Thyroid gland (tissue), 4 donors: ENCODE measurements around the gene IRF2. TPM values are rescaled to one million over a fixed set of nuclear protein-coding genes. Genes with fewer than 3 reads are reported as not detected.
A peak's percentile ranks its signal among the peaks of the same experiment; 100 is the strongest.

Experiments
- DNase-seq, 2 donors: peaks; one replicate each; pipeline ENCODE4 v3.0.0-alpha.2; 2019
- H3K27ac ChIP-seq, 3 donors: fragments of 200-600 bp; sonication (generic); 1 replicate in 2 of 3; 2 replicates in 1 of 3; pipeline ENCODE4 v1.5.1; 2016 to 2019; ENCODE audit warnings: mild to moderate bottlenecking in 1 of 3, moderate library complexity in 1 of 3
- H3K27me3 ChIP-seq: fragments of 200-600 bp; sonication (generic); one replicate; pipeline ENCODE4 v1.5.1; 2019
- H3K36me3 ChIP-seq, 2 donors: fragments of 200-600 bp; sonication (generic); one replicate each; pipeline ENCODE4 v1.5.1; 2016 to 2019
- H3K4me1 ChIP-seq, 2 donors: fragments of 200-600 bp; sonication (generic); one replicate each; pipeline ENCODE4 v1.5.1; 2017 to 2019
- H3K4me3 ChIP-seq, 3 donors: fragments of 200-600 bp; sonication (generic); replicated peaks in 1 of 3; 1 replicate in 2 of 3; 2 replicates in 1 of 3; pipeline ENCODE4 v1.5.1; 2016; ENCODE audit warnings: mild to moderate bottlenecking in 1 of 3
- H3K9me3 ChIP-seq: fragments of 200-600 bp; sonication (generic); one replicate; pipeline ENCODE4 v1.5.1; 2017
- POLR2A ChIP-seq, 2 donors: fragments of 450-650 bp; IDR thresholded peaks; one replicate each; pipeline ENCODE4 v1.6.1; 2017; ENCODE audit warnings: antibody characterized with exemption in 2 of 2, mild to moderate bottlenecking in 2 of 2, moderate library complexity in 1 of 2
- WGBS, 2 donors: methylation state at CpG; one replicate each; pipeline ENCODE4 v1.1.5; 2017; 5-methylcytosine and 5-hydroxymethylcytosine counted together
- intact Hi-C: fragments of 100-400 bp; cut with DNase I; formaldehyde crosslinking; loops from one replicate; pipeline ENCODE4 v1.15.1; 2023
- total RNA-seq, 4 donors: library from RNA; depleted of rRNA; stranded (reverse); fragments of >200 nt; gene quantifications; one replicate each; pipeline ENCODE4 v1.2.3, GENCODE V29; 2016
- TF ChIP-seq, protein P1 (sequence below), 6 experiments: fragments of 200-600 bp in 3 of 6; fragments of 450-650 bp in 3 of 6; sonication (generic) in 3 of 6; IDR thresholded peaks; one replicate each; pipeline ENCODE4 v1.5.1; 2016 to 2019; ENCODE audit warnings: antibody characterized with exemption in 6 of 6, mild to moderate bottlenecking in 2 of 6, inconsistent platforms in 1 of 6, moderate library complexity in 1 of 6

IRF2 gene
- total RNA-seq, 4 donors from 2014 or later, result 24.7 to 39.8 (median 34.5) TPM

DNA sequence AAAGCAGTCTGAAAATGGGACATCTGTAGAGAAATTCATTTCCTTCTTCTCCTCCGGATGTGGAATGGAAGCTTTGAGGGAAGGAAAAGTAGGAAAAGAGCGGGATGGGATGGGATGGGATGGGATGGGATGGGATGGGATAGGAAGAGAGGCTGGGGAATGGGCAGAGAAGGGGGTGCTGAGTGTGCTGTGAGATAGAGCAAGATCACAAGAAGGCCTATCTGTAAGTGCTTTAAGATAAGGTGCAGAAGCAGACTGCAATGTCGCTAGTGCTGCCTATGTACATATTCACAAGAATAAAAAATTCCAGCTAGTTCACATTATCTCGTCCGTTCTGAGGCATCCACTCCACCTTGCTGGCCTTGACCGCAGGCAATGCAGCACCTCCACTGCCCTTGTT, 86.2 kb downstream of the IRF2 start:
- 90% methylated on average over 6 of the region's 6 CpGs for WGBS, 2 donors
- no peak overlapping the region for H3K4me3 ChIP-seq
- H3K27me3 ChIP-seq, result no peaks in the 10 kb centered on the region
- no peak overlapping the region for H3K27ac ChIP-seq
- H3K4me1 ChIP-seq, result peaks cover 20 to 22% of the 10 kb centered on the region in 2 donors
- intact Hi-C loops, result no loop called here
- TF ChIP-seq, protein P1, sequence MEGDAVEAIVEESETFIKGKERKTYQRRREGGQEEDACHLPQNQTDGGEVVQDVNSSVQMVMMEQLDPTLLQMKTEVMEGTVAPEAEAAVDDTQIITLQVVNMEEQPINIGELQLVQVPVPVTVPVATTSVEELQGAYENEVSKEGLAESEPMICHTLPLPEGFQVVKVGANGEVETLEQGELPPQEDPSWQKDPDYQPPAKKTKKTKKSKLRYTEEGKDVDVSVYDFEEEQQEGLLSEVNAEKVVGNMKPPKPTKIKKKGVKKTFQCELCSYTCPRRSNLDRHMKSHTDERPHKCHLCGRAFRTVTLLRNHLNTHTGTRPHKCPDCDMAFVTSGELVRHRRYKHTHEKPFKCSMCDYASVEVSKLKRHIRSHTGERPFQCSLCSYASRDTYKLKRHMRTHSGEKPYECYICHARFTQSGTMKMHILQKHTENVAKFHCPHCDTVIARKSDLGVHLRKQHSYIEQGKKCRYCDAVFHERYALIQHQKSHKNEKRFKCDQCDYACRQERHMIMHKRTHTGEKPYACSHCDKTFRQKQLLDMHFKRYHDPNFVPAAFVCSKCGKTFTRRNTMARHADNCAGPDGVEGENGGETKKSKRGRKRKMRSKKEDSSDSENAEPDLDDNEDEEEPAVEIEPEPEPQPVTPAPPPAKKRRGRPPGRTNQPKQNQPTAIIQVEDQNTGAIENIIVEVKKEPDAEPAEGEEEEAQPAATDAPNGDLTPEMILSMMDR (IDR thresholded peaks at IDR 0.05), result no peak
- TF ChIP-seq POLR2A (IDR thresholded peaks at IDR 0.05), result no peak
- H3K9me3 ChIP-seq, result no peaks in the 10 kb centered on the region
- peaks cover 12 to 27% of the 10 kb centered on the region in 2 donors for H3K36me3 ChIP-seq
- DNase-seq, result no peak

DNA sequence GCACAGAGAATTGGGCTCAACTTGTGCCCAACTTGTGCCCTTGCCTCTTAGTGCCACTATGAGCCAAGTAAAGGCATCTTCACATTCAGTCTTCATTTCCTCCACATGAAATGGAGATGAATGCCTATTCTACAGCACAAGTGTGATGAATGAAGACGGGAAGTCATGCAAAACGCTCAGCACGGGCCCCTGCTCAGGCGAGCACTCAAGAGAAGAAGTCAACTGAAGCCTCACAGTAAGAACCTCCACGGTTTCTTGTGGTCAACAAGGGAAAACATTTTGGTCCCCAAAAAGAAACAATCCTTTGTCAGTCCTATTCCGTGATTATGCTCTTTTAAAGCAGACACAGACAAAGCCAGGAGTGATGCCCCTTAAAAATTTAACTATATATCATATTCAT, 87.0 kb downstream of the IRF2 start:
- peak in 1 of 2 donors; percentile 28 for DNase-seq
- no peaks in the 10 kb centered on the region for H3K27me3 ChIP-seq
- no peak overlapping the region for H3K27ac ChIP-seq
- 48 to 61% methylated on average over 6 of the region's 6 CpGs for WGBS, 2 donors
- intact Hi-C loops, result no loop called here
- H3K9me3 ChIP-seq, result no peaks in the 10 kb centered on the region
- TF ChIP-seq POLR2A (IDR thresholded peaks at IDR 0.05), result no peak
- no peak overlapping the region for H3K4me3 ChIP-seq
- peaks cover 22 to 28% of the 10 kb centered on the region in 2 donors for H3K4me1 ChIP-seq
- peaks cover 12 to 23% of the 10 kb centered on the region in 2 donors for H3K36me3 ChIP-seq

DNA sequence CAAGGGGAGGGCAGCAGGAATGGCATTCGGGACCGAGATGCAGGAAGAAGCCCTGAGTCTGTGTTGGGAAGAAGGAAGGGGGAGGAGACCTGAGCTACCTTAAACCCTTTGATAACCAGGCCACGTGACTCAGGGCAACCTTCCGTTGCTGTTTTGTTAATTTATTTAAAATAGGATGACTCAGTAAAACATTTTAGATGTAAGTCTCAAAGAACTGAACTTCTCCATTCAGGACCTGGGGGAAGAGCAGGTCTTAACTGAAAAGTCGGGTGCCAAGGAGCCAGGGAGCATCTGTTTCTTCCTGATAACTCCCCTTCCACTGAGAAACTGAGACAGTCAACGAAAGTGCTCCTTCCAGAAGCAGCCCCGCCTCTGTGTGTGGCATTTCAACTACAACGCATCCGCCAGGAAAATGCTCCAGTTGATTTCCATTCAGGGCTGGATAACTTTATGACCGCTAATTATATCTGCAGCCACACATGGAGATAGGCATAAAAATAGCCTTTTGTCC, 88.0 kb downstream of the IRF2 start:
- no peak overlapping the region for H3K4me3 ChIP-seq
- peaks cover 12 to 19% of the 10 kb centered on the region in 2 donors for H3K36me3 ChIP-seq
- WGBS, 2 donors, result 81 to 83% methylated on average over 10 of the region's 10 CpGs
- no peak overlapping the region for H3K27ac ChIP-seq
- no peaks in the 10 kb centered on the region for H3K27me3 ChIP-seq
- peaks cover 22 to 35% of the 10 kb centered on the region in 2 donors for H3K4me1 ChIP-seq
- intact Hi-C loops, result no loop called here
- TF ChIP-seq, protein P1 (IDR thresholded peaks at IDR 0.05), result no peak
- TF ChIP-seq POLR2A (IDR thresholded peaks at IDR 0.05), result no peak
- no peak for DNase-seq
- no peaks in the 10 kb centered on the region for H3K9me3 ChIP-seq

DNA sequence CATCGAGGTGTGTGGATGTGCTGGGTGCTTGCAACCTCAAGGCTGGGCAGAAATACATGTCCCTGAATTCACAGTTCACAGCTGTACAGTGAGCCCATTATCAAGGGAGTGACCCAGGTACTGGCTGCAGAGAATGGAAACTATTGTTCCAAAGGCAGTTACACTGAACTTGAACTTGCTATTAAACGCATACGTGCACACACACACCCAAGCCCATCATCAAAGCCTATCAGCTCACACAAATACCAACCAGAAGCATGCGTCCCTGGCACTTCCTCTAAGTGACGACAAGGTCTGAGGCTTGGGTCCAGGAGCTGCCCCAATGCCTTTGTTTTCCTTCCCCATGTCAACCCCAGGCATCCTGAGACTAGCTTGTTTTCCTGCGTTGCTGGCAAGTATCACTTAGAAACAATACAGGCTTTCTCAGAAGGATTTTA, 88.6 kb downstream of the IRF2 start:
- Histone ChIP-seq H3K36me3 (peaks cover 12 to 19% of the 10 kb centered on the region in 2 donors), H3K4me3 (no peak overlapping the region), H3K4me1 (peaks cover 22 to 35% of the 10 kb centered on the region in 2 donors), H3K27ac (peak overlapping the region in 1 of 3 donors; percentile 68), H3K27me3 (no peaks in the 10 kb centered on the region), H3K9me3 (no peaks in the 10 kb centered on the region)
- DNase-seq, result no peak
- TF ChIP-seq POLR2A (IDR thresholded peaks at IDR 0.05), result no peak
- TF ChIP-seq, protein P1 (IDR thresholded peaks at IDR 0.05), result no peak
- intact Hi-C loops, result no loop called here
- 68 to 82% methylated on average over 6 of the region's 6 CpGs for WGBS, 2 donors

DNA sequence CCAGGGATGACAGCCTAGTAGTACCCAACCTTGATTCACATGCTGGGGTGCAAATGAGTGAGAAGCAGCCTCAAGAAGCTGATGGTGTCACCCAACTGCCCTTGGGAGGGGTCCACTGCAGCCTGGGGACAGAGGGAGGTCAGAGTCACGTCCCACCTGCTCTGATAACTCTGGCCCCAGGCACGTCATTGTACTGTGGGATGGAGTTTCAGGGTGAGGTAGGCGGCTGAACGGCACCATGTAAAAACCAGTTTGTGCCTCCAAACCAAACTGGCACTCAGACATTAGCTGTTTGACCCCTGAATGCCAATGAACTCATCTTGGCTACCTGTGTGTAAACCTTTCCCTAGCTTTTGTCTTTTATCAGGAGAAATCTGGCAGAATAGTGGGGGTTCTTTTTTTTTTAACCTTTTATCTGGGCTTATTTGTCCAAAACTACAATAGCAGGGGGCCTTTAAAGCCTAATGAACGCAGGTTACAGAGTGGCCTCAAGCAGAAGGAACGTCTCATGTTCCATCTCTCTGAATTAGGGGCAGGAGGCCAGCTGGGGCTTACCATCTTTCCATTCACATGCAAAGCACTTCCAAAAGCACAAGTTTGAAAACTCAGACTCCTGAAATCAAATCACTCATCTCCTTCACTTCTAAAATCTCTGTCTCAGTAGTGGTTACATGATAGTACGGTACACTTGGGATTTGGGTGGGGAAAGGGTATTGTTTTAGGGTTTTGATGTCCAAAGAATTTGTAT, 89.4 kb downstream of the IRF2 start:
- no peaks in the 10 kb centered on the region for H3K27me3 ChIP-seq
- intact Hi-C loops, result no loop called here
- 86% methylated on average over 7 of the region's 7 CpGs for WGBS, 2 donors
- DNase-seq, result no peak
- no peak overlapping the region for H3K4me3 ChIP-seq
- peak overlapping the region in 2 of 3 donors; percentile 41 to 68 for H3K27ac ChIP-seq
- H3K4me1 ChIP-seq, result peaks cover 22 to 35% of the 10 kb centered on the region in 2 donors
- no peaks in the 10 kb centered on the region for H3K9me3 ChIP-seq
- H3K36me3 ChIP-seq, result peaks cover 12 to 15% of the 10 kb centered on the region in 2 donors
- TF ChIP-seq, protein P1 (IDR thresholded peaks at IDR 0.05), result no peak
- TF ChIP-seq POLR2A (IDR thresholded peaks at IDR 0.05), result no peak
